ENCODE measurements around the gene CNKSR3. TPM values are rescaled to one million over a fixed set of nuclear protein-coding genes. Genes with fewer than 3 reads are reported as not detected.

The CNKSR3 gene
- total RNA-seq, 1 experiment from 2014 or later = 5.6 TPM

GRCh38 chr6:154445417-154445816 is 65.1 kb downstream of the CNKSR3 start:
- Histone ChIP-seq H3K14ac (ENCODE audit: insufficient read depth, low read length) (no peak overlapping the region), H3K27ac (ENCODE audit: insufficient read length, low read depth, low read length) (no peak overlapping the region), H2BK20ac (ENCODE audit: low read depth, low read length, poor library complexity, severe bottlenecking) (no peak overlapping the region), H2BK12ac (ENCODE audit: insufficient read length, low read depth, low read length) (no peak overlapping the region), H2AFZ (ENCODE audit: low read length) (no peak overlapping the region), H3K79me1 (ENCODE audit: insufficient read depth, low read depth, low read length, poor library complexity, severe bottlenecking) (no peaks in the 10 kb centered on the region), H4K91ac (ENCODE audit: insufficient read length, low read depth, low read length) (no peak overlapping the region), H3K9me3 (ENCODE audit: control insufficient read depth, low read depth, low read length) (no peaks in the 10 kb centered on the region), H3T11ph (ENCODE audit: low read length) (no peak overlapping the region), H3K4ac (ENCODE audit: low read depth, low read length) (no peak overlapping the region), H3K18ac (ENCODE audit: insufficient read length, low read depth, low read length) (no peak overlapping the region), H3K79me2 (ENCODE audit: insufficient read depth, low read length) (no peaks in the 10 kb centered on the region), H2BK15ac (ENCODE audit: low read depth, low read length) (no peak overlapping the region), H2BK120ac (ENCODE audit: low read depth, low read length, poor library complexity, severe bottlenecking) (no peak overlapping the region), H3K4me2 (ENCODE audit: insufficient read depth, insufficient read length, low read length) (no peak overlapping the region), H3K23ac (ENCODE audit: insufficient read length, low read depth, low read length) (no peak overlapping the region), H2BK5ac (ENCODE audit: insufficient read length, low read length) (no peak overlapping the region), H4K20me1 (ENCODE audit: control insufficient read depth, insufficient read depth, insufficient read length) (no peaks in the 10 kb centered on the region), H4K8ac (replicated peaks; ENCODE audit: insufficient read length, low read depth, low read length) (no peak overlapping the region), H3K27me3 (ENCODE audit: insufficient read depth, low read length) (no peaks in the 10 kb centered on the region), H4K5ac (ENCODE audit: insufficient read length, low read depth, low read length) (no peak overlapping the region), H3K23me2 (ENCODE audit: insufficient read length, low read depth, low read length, poor library complexity, severe bottlenecking) (no peaks in the 10 kb centered on the region), H3K56ac (ENCODE audit: insufficient read length, low read depth, low read length) (no peak overlapping the region), H3K4me1 (ENCODE audit: insufficient read depth, low read length) (no peaks in the 10 kb centered on the region), H3K9ac (ENCODE audit: extremely low read depth, insufficient read length, low read length) (no peak overlapping the region), H2AK5ac (ENCODE audit: insufficient read length, low read length) (no peak overlapping the region)
- Mint-ChIP-seq H3K27ac (no peak overlapping the region), H3K36me3 (ENCODE audit: insufficient read depth in 1 of 3, low read depth in 3 of 3) (peaks cover 0 to 5% (median 2%) of the 10 kb centered on the region in 3 experiments; a peak in 5 of 7 replicates), H3K9me3 (no peaks in the 10 kb centered on the region), H3K4me3 (no peak overlapping the region), H3K27me3 (ENCODE audit: low read depth) (peaks cover under 1% of the 10 kb centered on the region; the same call in 1 of the 2 replicates), H3K4me1 (peaks cover 4 to 5% of the 10 kb centered on the region in 2 experiments; a peak in 3 of 4 replicates)
- no CpG with 5 or more reads among the region's 2 CpGs for WGBS (ENCODE audit: extremely low coverage, insufficient read length, low lambda C conversion rate)
- TF ChIP-seq CTCF (conservative IDR thresholded peaks at IDR 0.05) = no peak
- DNase-seq = no peak

Data from H9 (cell line).